Activated CD8-positive, alpha-beta memory T cell treated with anti-CD3 and anti-CD28 coated beads for 48 hours (primary cell): Measurements from ENCODE around the gene MIGA1.
"Not testable (repeated sequence)": the region's sequence is repeated elsewhere in the genome, so short reads cannot be mapped to it uniquely, and the experiment has no call there.

Experiments
- DNase-seq, 3 experiments: peaks; one replicate each; pipeline ENCODE4 v3.0.0-alpha.2; 2020; ENCODE audit warnings: low read depth in 2 of 3, low spot score in 2 of 3

Gene MIGA1

GRCh38 chr1:77797991-77798390 is 18.5 kb downstream of the MIGA1 start:
- no peak for DNase-seq

- no peak for DNase-seq
These were observed 22.6 kb downstream of the MIGA1 start for GRCh38 chr1:77802026-77802425.

- no peak for DNase-seq
These were observed 23.9 kb downstream of the MIGA1 start for GRCh38 chr1:77803371-77803770.

- not testable (repeated sequence) for DNase-seq
These were observed 30.5 kb downstream of the MIGA1 start for GRCh38 chr1:77809787-77810462.

GRCh38 chr1:77811589-77811988 is 32.1 kb downstream of the MIGA1 start:
- DNase-seq: not testable (repeated sequence)

GRCh38 chr1:77817368-77818209 is 38.1 kb downstream of the MIGA1 start:
- no peak for DNase-seq

- no peak for DNase-seq
These were observed 40.7 kb downstream of the MIGA1 start for GRCh38 chr1:77820121-77820520.

- DNase-seq: no peak
These were observed 44.6 kb downstream of the MIGA1 start for GRCh38 chr1:77824079-77824478.

GRCh38 chr1:77824694-77825093 is 45.2 kb downstream of the MIGA1 start:
- DNase-seq: no peak

- DNase-seq: no peak
These were observed 45.8 kb downstream of the MIGA1 start for GRCh38 chr1:77825131-77825709.

GRCh38 chr1:77826851-77827250 is 47.4 kb downstream of the MIGA1 start:
- DNase-seq: not testable (repeated sequence)

GRCh38 chr1:77828098-77828497 is 48.6 kb downstream of the MIGA1 start:
- DNase-seq: no peak

GRCh38 chr1:77829851-77830250 is 50.4 kb downstream of the MIGA1 start:
- no peak for DNase-seq

- DNase-seq: no peak
These were observed 51.5 kb downstream of the MIGA1 start for GRCh38 chr1:77830946-77831345.

- DNase-seq: no peak
These were observed 52.1 kb downstream of the MIGA1 start for GRCh38 chr1:77831566-77831965.

GRCh38 chr1:77831976-77832711 is 52.7 kb downstream of the MIGA1 start:
- DNase-seq: no peak

GRCh38 chr1:77832901-77833300 is 53.5 kb downstream of the MIGA1 start:
- no peak for DNase-seq

- no peak for DNase-seq
These were observed 54.2 kb downstream of the MIGA1 start for GRCh38 chr1:77833521-77834100.

GRCh38 chr1:77834771-77835334 is 55.4 kb downstream of the MIGA1 start:
- no peak for DNase-seq

GRCh38 chr1:77841574-77841973 is 62.1 kb downstream of the MIGA1 start:
- no peak for DNase-seq

GRCh38 chr1:77845951-77846350 is 66.5 kb downstream of the MIGA1 start:
- no peak for DNase-seq
